AG04450 (cell line): ENCODE results near the gene GPRIN3. TPM values are rescaled to one million over a fixed set of nuclear protein-coding genes. Genes with fewer than 3 reads are reported as not detected.

Source experiments
- CTCF ChIA-PET: fragments of 300-600, 350-600 bp; formaldehyde crosslinking; extraction: SDS; loops from one replicate; lab custom pipeline; 2022; ENCODE audit warnings: antibody characterized with exemption, inconsistent platforms; lab: Charles Lee
- POLR2A ChIA-PET: fragments of 350-600 bp; formaldehyde crosslinking; extraction: SDS; loops from one replicate; lab custom pipeline; 2021; ENCODE audit warnings: antibody characterized with exemption, inconsistent platforms; lab: Yijun Ruan, JAX
- DNase-seq: peaks from one replicate; pipeline ENCODE4 v3.0.0-alpha.2; 2011; ENCODE audit warnings: low read depth, low spot score
- H3K27ac ChIP-seq: one replicate; pipeline ENCODE4 v1.5.1; 2012; ENCODE audit warnings: low read depth, low read length, control low read depth
- H3K27me3 ChIP-seq: one replicate; pipeline ENCODE4 v1.6.0; 2012; ENCODE audit warnings: low read length; ENCODE audit not compliant: control insufficient read depth, insufficient read depth
- H3K4me3 ChIP-seq: 2 replicates; pipeline ENCODE4 v1.5.1; 2011; ENCODE audit warnings: mild to moderate bottlenecking, low read depth, low read length, control low read depth
- H3K9me3 ChIP-seq: 2 replicates; pipeline ENCODE4 v1.5.1; 2012; ENCODE audit warnings: low read length; ENCODE audit not compliant: control insufficient read depth, insufficient read depth
- CTCF ChIP-seq: IDR thresholded peaks from 2 replicates; pipeline ENCODE4 v1.5.1; 2011; ENCODE audit warnings: low read depth, low read length, control low read depth, inconsistent platforms
- polyA plus RNA-seq: library from polyadenylated mRNA; depleted of rRNA; stranded (reverse); fragments of >200 nt; gene quantifications from 2 replicates; pipeline ENCODE4 v1.2.3, GENCODE V29; 2011

The GPRIN3 gene
- polyA plus RNA-seq, 1 experiment = 0.01 TPM

GRCh38 chr4:89284020-89284424 is 23.6 kb downstream of the GPRIN3 start:
- Histone ChIP-seq H3K9me3 (no peaks in the 10 kb centered on the region), H3K27me3 (peaks cover 3% of the 10 kb centered on the region), H3K4me3 (no peak overlapping the region), H3K27ac (no peak overlapping the region)
- no peak for TF ChIP-seq CTCF
- POLR2A ChIA-PET = no interaction called here
- no peak for DNase-seq
- CTCF ChIA-PET = no interaction called here

- DNase-seq = no peak
- ChIA-PET POLR2A (no interaction called here), CTCF (no interaction called here)
- TF ChIP-seq CTCF = no peak
- H3K4me3 ChIP-seq = no peak overlapping the region
- H3K27me3 ChIP-seq = peaks cover 3% of the 10 kb centered on the region
- no peak overlapping the region for H3K27ac ChIP-seq
- H3K9me3 ChIP-seq = no peaks in the 10 kb centered on the region
These were observed 24.2 kb downstream of the GPRIN3 start for GRCh38 chr4:89283226-89284009.

- CTCF ChIA-PET = no interaction called here
- Histone ChIP-seq H3K27ac (no peak overlapping the region), H3K4me3 (no peak overlapping the region), H3K27me3 (no peaks in the 10 kb centered on the region), H3K9me3 (no peaks in the 10 kb centered on the region)
- no peak for TF ChIP-seq CTCF
- POLR2A ChIA-PET = no interaction called here
- DNase-seq = no peak
These were observed 28.2 kb downstream of the GPRIN3 start for GRCh38 chr4:89279385-89279784.

- H3K9me3 ChIP-seq = no peaks in the 10 kb centered on the region
- no peak for DNase-seq
- H3K27me3 ChIP-seq = no peaks in the 10 kb centered on the region
- TF ChIP-seq CTCF = no peak
- H3K27ac ChIP-seq = no peak overlapping the region
- POLR2A ChIA-PET = no interaction called here
- H3K4me3 ChIP-seq = no peak overlapping the region
- CTCF ChIA-PET = no interaction called here
These were observed 30.2 kb downstream of the GPRIN3 start for GRCh38 chr4:89277412-89277811.

- no peak overlapping the region for H3K4me3 ChIP-seq
- ChIA-PET POLR2A (no interaction called here), CTCF (no interaction called here)
- DNase-seq = no peak
- TF ChIP-seq CTCF = no peak
- no peaks in the 10 kb centered on the region for H3K27me3 ChIP-seq
- no peaks in the 10 kb centered on the region for H3K9me3 ChIP-seq
- no peak overlapping the region for H3K27ac ChIP-seq
These were observed 31.3 kb downstream of the GPRIN3 start for GRCh38 chr4:89276296-89276695.
